Stimulated activated CD4-positive, alpha-beta T cell treated with anti-CD3 and anti-CD28 coated beads, Interleukin-12 subunit alpha, Interleukin-12 subunit beta, amount 100 ng/mL, for 24 hours (primary cell): ENCODE measurements around the gene ANKS4B.
A peak's percentile ranks its signal among the peaks of the same experiment; 100 is the strongest.
"Not testable (repeated sequence)": the region's sequence is repeated elsewhere in the genome, so short reads cannot be mapped to it uniquely, and the experiment has no call there.

Experiments
- DNase-seq, 2 experiments: peaks; one replicate each; pipeline ENCODE4 v3.0.0-alpha.2; 2020; ENCODE audit warnings: low read depth in 2 of 2

Gene ANKS4B

DNA sequence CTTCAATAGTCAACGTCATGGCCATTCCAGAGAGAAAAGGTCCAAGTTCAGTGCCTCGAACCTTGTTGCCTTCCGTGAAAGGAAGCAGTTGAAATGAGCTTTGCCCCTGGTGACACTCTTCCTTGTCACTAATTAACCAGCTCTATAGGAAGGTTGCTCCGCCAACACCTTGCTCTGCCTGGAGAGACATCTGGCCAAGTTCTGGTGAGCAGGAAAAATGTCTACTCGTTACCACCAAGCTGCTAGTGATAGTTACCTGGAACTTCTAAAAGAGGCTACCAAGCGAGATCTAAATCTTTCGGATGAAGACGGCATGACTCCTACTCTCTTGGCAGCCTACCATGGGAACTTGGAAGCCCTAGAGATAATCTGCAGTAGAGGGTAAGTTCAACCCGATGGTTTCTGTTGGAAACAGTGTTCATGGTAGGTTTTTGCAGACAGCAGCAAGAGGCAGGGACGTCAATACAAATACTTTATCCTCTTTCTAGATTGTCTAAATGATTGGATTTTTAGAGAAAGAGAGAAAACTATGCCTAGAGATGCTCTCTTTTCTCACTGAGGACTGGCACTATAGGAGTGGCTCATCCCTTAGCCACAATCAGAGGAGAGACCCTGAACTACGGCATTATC is at the start of gene ANKS4B:
TSS of gene ANKS4B (plus strand) at position 179 of the 630 bp plus-strand sequence. CDS start at position 218, 39 bp downstream.
- DNase-seq = no peak

DNA sequence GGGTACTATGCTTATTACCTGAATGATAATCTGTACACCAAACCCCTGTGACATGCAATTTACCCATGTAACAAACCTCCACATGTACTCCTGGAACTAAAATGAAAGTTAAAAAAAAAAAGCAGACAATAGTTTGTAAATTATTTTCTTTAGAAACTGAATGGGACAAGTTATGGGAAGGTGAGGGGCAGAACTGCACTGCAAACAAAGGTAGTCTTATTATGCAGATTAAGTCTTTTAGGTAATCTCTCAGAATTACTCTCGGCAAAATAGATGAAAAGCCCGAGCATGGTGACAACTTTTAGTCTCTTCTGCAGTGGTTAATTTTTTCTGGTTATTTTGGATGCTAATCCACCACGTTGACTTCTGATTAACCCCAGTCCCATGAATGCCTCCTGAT is 49.5 kb upstream of the ANKS4B start:
- no peak for DNase-seq

- peak in 1 of 2 experiments; percentile 34 for DNase-seq
Measured at GRCh38 chr16:21184834-21185233, 48.7 kb upstream of the ANKS4B start.

GRCh38 chr16:21185659-21186325 is 47.7 kb upstream of the ANKS4B start:
- DNase-seq = no peak

GRCh38 chr16:21186326-21186691 is 47.2 kb upstream of the ANKS4B start:
- DNase-seq = no peak

DNA sequence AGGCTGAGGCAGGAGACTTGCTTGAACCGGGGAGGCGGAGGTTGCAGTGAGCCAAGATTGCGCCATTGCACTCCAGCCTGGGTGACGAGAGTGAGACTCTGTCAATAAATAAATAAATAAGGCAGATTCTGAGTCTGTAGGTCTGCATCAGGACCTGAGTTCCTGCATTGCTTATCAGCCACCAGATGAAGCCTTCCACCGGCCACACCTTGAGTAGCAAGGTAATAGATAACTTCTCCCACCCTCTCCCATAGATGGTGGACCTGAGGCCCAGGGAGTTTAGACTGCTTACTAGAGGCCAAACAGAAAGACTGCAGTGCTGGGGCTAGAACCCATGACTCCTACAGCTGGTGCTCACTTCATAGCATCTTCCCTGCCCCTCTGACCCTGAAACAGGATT is 44.2 kb upstream of the ANKS4B start:
- no peak for DNase-seq

DNA sequence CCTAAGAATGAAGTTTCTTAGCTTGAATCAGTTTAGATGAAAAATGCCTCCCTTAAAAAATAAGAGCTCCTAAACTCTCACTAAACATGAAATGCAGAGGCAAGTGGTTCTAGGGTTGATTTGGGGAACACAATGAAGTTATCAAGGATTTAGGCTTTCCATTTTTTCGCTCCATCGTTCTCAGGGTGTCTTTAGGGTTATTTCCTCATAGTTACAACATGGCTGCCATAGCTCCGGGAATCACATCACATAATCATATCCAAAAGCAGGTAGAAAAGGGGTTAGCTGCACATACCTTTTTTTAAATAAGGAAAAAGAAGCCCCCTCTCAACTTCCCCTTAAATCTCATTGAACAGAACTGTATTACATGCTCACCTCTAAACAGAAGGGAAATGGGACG is 43.5 kb upstream of the ANKS4B start:
- DNase-seq = no peak

DNA sequence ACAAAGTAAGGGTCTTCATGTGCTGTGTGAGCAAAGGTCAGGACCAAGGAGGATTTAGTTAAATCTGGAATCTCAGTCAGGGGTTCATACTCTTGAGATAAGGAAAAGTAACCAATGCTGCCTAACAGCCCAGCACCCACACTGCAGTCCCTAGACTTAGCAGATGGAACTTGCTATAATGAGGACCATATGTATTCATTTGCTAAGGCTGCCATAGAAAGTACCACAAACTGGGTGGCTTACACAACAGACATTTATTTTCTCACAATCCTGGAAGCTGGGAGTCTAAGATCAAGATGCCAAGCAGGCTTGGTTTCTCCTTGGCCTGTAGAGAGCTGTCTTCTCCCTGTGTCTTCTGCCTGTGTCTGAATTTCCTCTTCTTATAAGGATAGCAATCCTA is 42.9 kb upstream of the ANKS4B start:
- no peak for DNase-seq

- no peak for DNase-seq
Measured at GRCh38 chr16:21192991-21193390, 40.5 kb upstream of the ANKS4B start.

- DNase-seq = no peak
Measured at GRCh38 chr16:21194771-21195301, 38.7 kb upstream of the ANKS4B start.

DNA sequence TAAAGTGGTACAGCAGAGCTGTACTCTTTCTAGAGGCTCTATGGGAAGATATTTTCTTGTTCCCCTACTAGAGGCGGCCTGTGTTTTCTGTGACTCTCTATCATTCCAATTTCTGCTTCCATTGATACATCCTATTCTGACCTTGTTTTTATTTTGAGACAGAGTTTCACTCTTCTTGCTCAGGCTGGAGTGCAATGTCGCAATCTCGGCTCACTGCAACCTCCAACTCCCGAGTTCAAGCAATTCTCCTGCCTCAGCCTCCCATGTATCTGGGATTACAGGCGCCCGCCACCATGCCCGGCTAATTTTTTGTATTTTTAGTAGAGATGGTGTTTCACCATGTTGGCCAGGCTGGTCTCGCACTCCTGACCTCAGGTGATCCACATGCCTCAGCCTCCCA is 38.2 kb upstream of the ANKS4B start:
- not testable (repeated sequence) for DNase-seq

GRCh38 chr16:21197112-21197511 is 36.4 kb upstream of the ANKS4B start:
- no peak for DNase-seq

- no peak for DNase-seq
Measured at GRCh38 chr16:21197621-21198020, 35.9 kb upstream of the ANKS4B start.

- DNase-seq = no peak
Measured at GRCh38 chr16:21199607-21200218, 33.8 kb upstream of the ANKS4B start.

- DNase-seq = no peak
Measured at GRCh38 chr16:21203155-21203797, 30.2 kb upstream of the ANKS4B start.

DNA sequence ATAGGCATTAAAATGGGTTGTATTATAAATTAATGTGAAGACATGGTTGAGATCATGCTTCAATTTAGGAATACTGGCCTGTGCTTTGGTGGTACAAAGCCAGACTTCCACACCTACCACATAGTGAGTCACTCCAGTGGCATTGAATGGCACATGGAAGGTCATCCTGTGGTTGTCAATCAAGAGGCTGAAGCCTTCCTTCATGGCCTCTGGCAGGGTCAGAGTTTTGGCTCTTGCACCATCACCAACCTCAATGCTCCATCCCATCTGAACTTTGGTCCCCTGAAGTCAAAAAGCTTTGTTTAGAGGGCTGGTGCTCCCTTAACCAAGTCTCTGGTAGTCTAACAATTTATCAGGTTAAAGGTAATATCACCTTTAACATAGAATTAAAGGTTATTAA is 28.2 kb upstream of the ANKS4B start:
- DNase-seq = no peak

- no peak for DNase-seq
Measured at GRCh38 chr16:21206550-21206949, 26.9 kb upstream of the ANKS4B start.

DNA sequence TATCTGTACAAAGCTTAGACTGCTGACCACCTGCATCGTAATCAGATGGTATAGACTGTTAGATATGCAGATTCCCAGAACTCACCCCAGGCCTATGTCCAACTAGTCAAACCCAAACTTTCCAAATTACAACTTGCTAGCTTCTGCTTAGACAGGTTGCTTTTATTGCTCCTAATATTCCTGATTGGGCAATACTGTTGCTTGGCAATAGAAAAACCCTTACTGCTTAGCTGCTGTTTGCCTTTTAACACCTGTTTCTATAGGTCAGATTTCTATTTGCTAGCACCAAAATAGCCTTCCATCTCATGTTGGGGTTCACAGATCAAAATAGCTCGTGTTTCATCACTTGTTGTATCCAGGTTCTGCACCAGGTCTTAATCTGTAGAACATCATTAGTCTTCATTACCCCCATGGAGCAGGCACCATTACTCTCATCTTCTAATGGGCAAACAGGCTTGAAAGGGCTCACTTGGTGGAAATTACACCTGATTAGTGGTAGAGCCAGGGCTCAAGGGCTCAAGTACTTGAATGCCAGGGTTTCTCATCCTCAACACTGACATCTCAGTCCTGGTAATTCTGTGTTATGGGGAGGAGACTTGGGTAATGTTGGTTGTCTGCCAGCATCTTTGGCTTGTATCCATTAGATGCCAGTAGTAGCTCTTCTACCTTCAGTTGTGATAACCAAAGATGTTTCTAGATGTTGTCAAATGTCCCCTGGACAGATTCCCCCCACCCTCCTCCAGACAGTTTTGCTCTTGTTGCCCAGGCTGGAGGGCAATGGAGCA is 24.9 kb upstream of the ANKS4B start:
- DNase-seq = no peak

DNA sequence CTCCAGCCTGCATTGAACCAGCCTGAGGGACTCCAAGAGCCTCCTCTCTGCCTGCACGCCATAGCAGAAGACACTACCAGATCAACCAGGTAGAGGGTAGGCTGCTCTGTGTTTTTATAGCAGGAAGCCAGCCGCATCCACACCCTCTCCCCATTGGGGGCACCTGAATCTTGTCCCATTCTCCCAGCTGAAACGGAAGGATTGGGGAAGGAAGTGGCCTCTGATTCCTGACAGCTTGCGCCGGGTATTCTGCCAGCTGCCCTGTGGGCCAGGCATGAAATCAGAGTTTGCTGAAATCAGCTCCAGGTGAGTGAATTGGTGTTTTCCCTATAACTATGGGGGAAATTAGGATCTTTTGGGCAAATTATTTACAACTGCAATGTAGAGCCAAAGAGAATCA is 22.0 kb upstream of the ANKS4B start, which contains the start of gene ZP2:
TSS of gene ZP2 (minus strand) at position 89 of the 400 bp plus-strand sequence. CDS start at position 62, 27 bp downstream.
- no peak for DNase-seq

- DNase-seq = no peak
Measured at GRCh38 chr16:21214086-21214485, 19.4 kb upstream of the ANKS4B start.

- no peak for DNase-seq
Measured at GRCh38 chr16:21217121-21217520, 16.4 kb upstream of the ANKS4B start.

- no peak for DNase-seq
Measured at GRCh38 chr16:21218153-21218552, 15.3 kb upstream of the ANKS4B start.
